Measurements from ENCODE around the gene ADARB2. TPM values are rescaled to one million over a fixed set of nuclear protein-coding genes. Genes with fewer than 3 reads are reported as not detected.

The ADARB2 gene
- total RNA-seq, 4 donors from 2014 or later, result 0.32 to 1.6 (median 0.80) TPM

- no peaks in the 10 kb centered on the region for H3K9me3 ChIP-seq
- TF ChIP-seq CTCF (IDR thresholded peaks at IDR 0.05), result no peak
- TF ChIP-seq POLR2A (IDR thresholded peaks at IDR 0.05), result no peak
- no peak for TF ChIP-seq EP300 (IDR thresholded peaks at IDR 0.05)
- TF ChIP-seq POLR2AphosphoS5 (IDR thresholded peaks at IDR 0.05), result no peak
- H3K4me1 ChIP-seq, result no peaks in the 10 kb centered on the region
- DNase-seq (ENCODE audit: low spot score in 2 of 2), result no peak
- no peak overlapping the region for H3K4me3 ChIP-seq
- no peaks in the 10 kb centered on the region for H3K27me3 ChIP-seq
- H3K27ac ChIP-seq, result no peak overlapping the region
- H3K36me3 ChIP-seq, result peaks cover 73% of the 10 kb centered on the region
- WGBS, result 60% methylated on average over 2 of the region's 2 CpGs
Measured at GRCh38 chr10:1128115-1128514, 609.2 kb downstream of the ADARB2 start.

- H3K27me3 ChIP-seq, result no peaks in the 10 kb centered on the region
- H3K4me3 ChIP-seq, result no peak overlapping the region
- no peak for TF ChIP-seq POLR2A (IDR thresholded peaks at IDR 0.05)
- TF ChIP-seq POLR2AphosphoS5 (IDR thresholded peaks at IDR 0.05), result no peak
- TF ChIP-seq EP300 (IDR thresholded peaks at IDR 0.05), result no peak
- no peak for TF ChIP-seq CTCF (IDR thresholded peaks at IDR 0.05)
- no peak overlapping the region for H3K27ac ChIP-seq
- no peaks in the 10 kb centered on the region for H3K9me3 ChIP-seq
- 93% methylated on average over 11 of the region's 15 CpGs for WGBS
- DNase-seq (ENCODE audit: low spot score in 2 of 2), result no peak
- no peaks in the 10 kb centered on the region for H3K4me1 ChIP-seq
- peaks cover 78% of the 10 kb centered on the region for H3K36me3 ChIP-seq
Measured at GRCh38 chr10:1127629-1128028, 609.7 kb downstream of the ADARB2 start.

All from suprapubic skin (tissue), 4 donors.